HG02763 (cell line): ENCODE results near the gene IGF1R.
"Not testable (repeated sequence)": the region's sequence is repeated elsewhere in the genome, so short reads cannot be mapped to it uniquely, and the experiment has no call there.

Source experiments
- ATAC-seq: cut with Tn5 transposase; IDR thresholded peaks from one replicate; pipeline ENCODE4 v1.9.1; 2021; ENCODE audit warnings: mild to moderate bottlenecking, moderate library complexity; ENCODE audit not compliant: unreplicated experiment

IGF1R gene

GRCh38 chr15:98953968-98954367 is 305.6 kb downstream of the IGF1R start:
- no peak for ATAC-seq

GRCh38 chr15:98954411-98954810 is 306.1 kb downstream of the IGF1R start:
- no peak for ATAC-seq

GRCh38 chr15:98955331-98955730 is 307.0 kb downstream of the IGF1R start:
- ATAC-seq = no peak

- ATAC-seq = no peak
These were observed 307.8 kb downstream of the IGF1R start for GRCh38 chr15:98955961-98956723.

- ATAC-seq = no peak
These were observed 308.6 kb downstream of the IGF1R start for GRCh38 chr15:98956796-98957553.

- ATAC-seq = no peak
These were observed 309.3 kb downstream of the IGF1R start for GRCh38 chr15:98957655-98958054.

GRCh38 chr15:98958076-98958475 is 309.7 kb downstream of the IGF1R start:
- no peak for ATAC-seq

- ATAC-seq = no peak
These were observed 310.7 kb downstream of the IGF1R start for GRCh38 chr15:98958918-98959639.

- ATAC-seq = no peak
These were observed 311.3 kb downstream of the IGF1R start for GRCh38 chr15:98959640-98960007.

- ATAC-seq = no peak
These were observed 312.3 kb downstream of the IGF1R start for GRCh38 chr15:98960555-98961050.

- ATAC-seq = no peak
These were observed 315.1 kb downstream of the IGF1R start for GRCh38 chr15:98963444-98963843.

- no peak for ATAC-seq
These were observed 316.3 kb downstream of the IGF1R start for GRCh38 chr15:98964466-98965133.

- not testable (repeated sequence) for ATAC-seq
These were observed 316.8 kb downstream of the IGF1R start for GRCh38 chr15:98965134-98965491.

GRCh38 chr15:98965597-98965996 is 317.3 kb downstream of the IGF1R start:
- ATAC-seq = no peak

- no peak for ATAC-seq
These were observed 317.9 kb downstream of the IGF1R start for GRCh38 chr15:98966091-98966787.

GRCh38 chr15:98967096-98967495 is 318.8 kb downstream of the IGF1R start:
- ATAC-seq = no peak

GRCh38 chr15:98967916-98968315 is 319.6 kb downstream of the IGF1R start:
- no peak for ATAC-seq

- ATAC-seq = no peak
These were observed 320.2 kb downstream of the IGF1R start for GRCh38 chr15:98968576-98968975.

GRCh38 chr15:98969126-98969735 is 320.9 kb downstream of the IGF1R start:
- ATAC-seq = no peak

GRCh38 chr15:98970799-98971198 is 322.5 kb downstream of the IGF1R start:
- no peak for ATAC-seq
